HG02623 (cell line): Measurements from ENCODE around the gene NSL1.

ENCODE experiments used
- ATAC-seq: cut with Tn5 transposase; IDR thresholded peaks from one replicate; pipeline ENCODE4 v1.9.1; 2021; ENCODE audit warnings: moderate library complexity; ENCODE audit not compliant: unreplicated experiment

The NSL1 gene

GRCh38 chr1:212791676-212792395 is at the start of gene NSL1, which contains the start of gene TATDN3:
Gene NSL1 (minus strand): TSS chr1:212791777. CDS start chr1:212791763, 14 bp downstream.
Gene TATDN3 (plus strand): TSS chr1:212791894. CDS start chr1:212791922, 28 bp downstream.
- peak; percentile 70 for ATAC-seq

- no peak for ATAC-seq
These were observed 46.6 kb upstream of the NSL1 start for GRCh38 chr1:212838145-212838544.

GRCh38 chr1:212833211-212834207 is 41.9 kb upstream of the NSL1 start:
- ATAC-seq: peak; percentile 69

GRCh38 chr1:212828395-212828794 is 36.8 kb upstream of the NSL1 start:
- no peak for ATAC-seq

- ATAC-seq: no peak
These were observed 36.3 kb upstream of the NSL1 start for GRCh38 chr1:212827831-212828278.

- ATAC-seq: no peak
These were observed 35.7 kb upstream of the NSL1 start for GRCh38 chr1:212827171-212827776.

- no peak for ATAC-seq
These were observed 34.3 kb upstream of the NSL1 start for GRCh38 chr1:212825798-212826452.

- no peak for ATAC-seq
These were observed 32.6 kb upstream of the NSL1 start for GRCh38 chr1:212824201-212824600.

- no peak for ATAC-seq
These were observed 31.4 kb upstream of the NSL1 start for GRCh38 chr1:212822956-212823355.

- ATAC-seq: no peak
These were observed 29.4 kb upstream of the NSL1 start for GRCh38 chr1:212820969-212821368.

- no peak for ATAC-seq
These were observed 28.1 kb upstream of the NSL1 start for GRCh38 chr1:212819726-212820125.

- ATAC-seq: no peak
These were observed 25.1 kb upstream of the NSL1 start for GRCh38 chr1:212816567-212817278.

- no peak for ATAC-seq
These were observed 23.2 kb upstream of the NSL1 start for GRCh38 chr1:212814537-212815334.

GRCh38 chr1:212805767-212806166 is 14.2 kb upstream of the NSL1 start:
- no peak for ATAC-seq

- ATAC-seq: no peak
These were observed 6.1 kb upstream of the NSL1 start for GRCh38 chr1:212797681-212798080.

GRCh38 chr1:212794561-212795014 is 3.0 kb upstream of the NSL1 start:
- peak; percentile 74 for ATAC-seq

GRCh38 chr1:212792396-212792908 is 875 bp upstream of the NSL1 start:
- no peak for ATAC-seq

- ATAC-seq: peak; percentile 26
These were observed 309 bp downstream of the NSL1 start for GRCh38 chr1:212791261-212791675.

- ATAC-seq: no peak
These were observed 5.7 kb downstream of the NSL1 start for GRCh38 chr1:212785871-212786270.
